ENCODE results near the gene EXOSC2. TPM values are rescaled to one million over a fixed set of nuclear protein-coding genes. Genes with fewer than 3 reads are reported as not detected.

The EXOSC2 gene
- total RNA-seq, 4 donors from 2014 or later: 9.3 to 21.7 (median 12.0) TPM

DNA sequence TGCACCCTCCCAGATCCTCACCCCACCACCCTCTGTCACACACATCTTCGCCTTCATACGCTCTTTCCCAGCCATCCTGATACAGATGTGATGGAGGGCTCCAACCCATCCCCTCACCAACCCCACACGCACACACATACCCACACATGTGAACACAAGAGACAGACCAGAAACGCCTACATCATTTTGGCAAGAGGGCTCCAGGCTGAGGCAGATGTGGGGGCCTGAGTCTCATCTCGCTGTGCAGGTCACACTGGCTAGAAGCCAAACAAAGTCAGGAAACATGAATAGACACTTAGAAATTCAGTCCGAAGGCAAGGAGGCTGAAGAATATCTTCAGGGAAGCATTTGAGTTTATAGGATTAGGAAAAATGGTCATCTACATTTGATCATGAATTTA, 22.9 kb upstream of the EXOSC2 start:
- no peak for DNase-seq
- Histone ChIP-seq H3K4me3 (no peak overlapping the region), H3K27ac (no peak overlapping the region), H3K36me3 (no peaks in the 10 kb centered on the region), H3K4me1 (peaks cover 0 to 2% of the 10 kb centered on the region in 2 donors), H3K9me3 (no peaks in the 10 kb centered on the region), H3K27me3 (peaks cover 6 to 23% (median 17%) of the 10 kb centered on the region in 3 donors)
- TF ChIP-seq, protein P1, sequence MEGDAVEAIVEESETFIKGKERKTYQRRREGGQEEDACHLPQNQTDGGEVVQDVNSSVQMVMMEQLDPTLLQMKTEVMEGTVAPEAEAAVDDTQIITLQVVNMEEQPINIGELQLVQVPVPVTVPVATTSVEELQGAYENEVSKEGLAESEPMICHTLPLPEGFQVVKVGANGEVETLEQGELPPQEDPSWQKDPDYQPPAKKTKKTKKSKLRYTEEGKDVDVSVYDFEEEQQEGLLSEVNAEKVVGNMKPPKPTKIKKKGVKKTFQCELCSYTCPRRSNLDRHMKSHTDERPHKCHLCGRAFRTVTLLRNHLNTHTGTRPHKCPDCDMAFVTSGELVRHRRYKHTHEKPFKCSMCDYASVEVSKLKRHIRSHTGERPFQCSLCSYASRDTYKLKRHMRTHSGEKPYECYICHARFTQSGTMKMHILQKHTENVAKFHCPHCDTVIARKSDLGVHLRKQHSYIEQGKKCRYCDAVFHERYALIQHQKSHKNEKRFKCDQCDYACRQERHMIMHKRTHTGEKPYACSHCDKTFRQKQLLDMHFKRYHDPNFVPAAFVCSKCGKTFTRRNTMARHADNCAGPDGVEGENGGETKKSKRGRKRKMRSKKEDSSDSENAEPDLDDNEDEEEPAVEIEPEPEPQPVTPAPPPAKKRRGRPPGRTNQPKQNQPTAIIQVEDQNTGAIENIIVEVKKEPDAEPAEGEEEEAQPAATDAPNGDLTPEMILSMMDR (IDR thresholded peaks at IDR 0.05 in 4 of 5, conservative IDR thresholded peaks at IDR 0.05 in 1 of 5): no peak
- TF ChIP-seq POLR2A (IDR thresholded peaks at IDR 0.05): no peak
- in situ Hi-C loops (cut with MboI; ENCODE audit: low sequenced_read_pairs in 4 of 4) (no loop called here), intact Hi-C loops (cut with DNase I; ENCODE audit: low total_unique reads) (no loop called here)
- ATAC-seq: no peak

DNA sequence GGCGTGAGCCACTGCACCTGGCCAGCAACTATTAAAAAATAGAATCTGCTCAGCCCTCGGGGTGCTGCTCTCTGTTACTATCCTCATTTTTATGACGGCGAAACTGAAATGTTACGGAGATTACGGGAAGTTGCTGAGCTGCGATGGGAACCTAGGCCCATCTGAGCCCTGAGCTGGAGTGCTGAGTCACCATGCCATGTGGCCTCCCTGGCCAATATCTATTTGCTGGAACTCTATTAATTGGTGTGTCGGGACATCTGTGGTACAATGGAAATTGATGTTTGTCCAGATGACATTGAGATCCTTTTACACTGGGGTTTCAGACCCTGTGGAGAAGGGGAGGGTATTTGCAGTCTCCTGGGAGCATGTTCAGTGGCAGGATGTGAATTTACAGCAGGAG, 21.1 kb upstream of the EXOSC2 start:
- ATAC-seq (no peak), DNase-seq (no peak)
- Histone ChIP-seq H3K9me3 (no peaks in the 10 kb centered on the region), H3K36me3 (no peaks in the 10 kb centered on the region), H3K4me3 (no peak overlapping the region), H3K4me1 (no peaks in the 10 kb centered on the region), H3K27me3 (peaks cover 0 to 5% (median 0%) of the 10 kb centered on the region in 3 donors), H3K27ac (no peak overlapping the region)
- intact Hi-C loops (cut with DNase I; ENCODE audit: low total_unique reads) (no loop called here), in situ Hi-C loops (cut with MboI; ENCODE audit: low sequenced_read_pairs in 4 of 4) (no loop called here)
- TF ChIP-seq, protein P1 (IDR thresholded peaks at IDR 0.05 in 4 of 5, conservative IDR thresholded peaks at IDR 0.05 in 1 of 5): no peak
- no peak for TF ChIP-seq POLR2A (IDR thresholded peaks at IDR 0.05)

DNA sequence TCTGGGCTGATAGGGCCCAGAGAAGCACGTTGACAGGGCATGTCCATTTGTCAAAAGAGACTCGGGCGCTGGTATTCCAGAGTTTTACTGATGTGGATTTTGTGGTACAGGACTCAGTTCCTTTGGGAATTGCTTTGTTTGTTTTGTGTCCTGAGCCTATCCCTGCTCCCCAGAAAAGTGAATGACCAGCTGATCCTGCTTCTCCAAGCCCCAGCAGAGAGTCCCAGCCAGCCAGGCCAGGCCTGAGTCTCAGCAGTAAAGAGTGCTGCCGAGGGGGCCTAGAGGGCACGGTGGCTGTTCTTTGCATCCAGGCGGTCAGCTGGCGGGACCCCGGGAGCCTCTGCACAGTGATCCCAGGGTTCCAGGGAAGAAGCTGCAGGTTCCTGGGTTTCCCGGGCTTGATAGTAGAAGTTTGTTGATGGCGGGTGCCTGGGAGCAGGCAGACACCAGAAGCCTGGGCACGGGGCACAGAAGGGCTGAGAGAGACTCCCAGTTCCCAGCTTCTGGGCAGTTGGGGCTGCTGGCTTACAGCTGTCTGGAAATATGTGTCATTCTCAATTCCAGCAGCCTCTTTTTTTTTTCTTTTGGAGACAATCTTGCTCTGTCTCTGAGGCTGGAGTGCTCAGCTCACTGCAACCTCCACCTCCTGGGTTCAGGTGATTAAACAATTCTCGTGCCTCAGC, 20.5 kb upstream of the EXOSC2 start:
- in situ Hi-C loops (cut with MboI; ENCODE audit: low sequenced_read_pairs in 4 of 4) (no loop called here), intact Hi-C loops (cut with DNase I; ENCODE audit: low total_unique reads) (no loop called here)
- Histone ChIP-seq H3K9me3 (no peaks in the 10 kb centered on the region), H3K4me1 (no peaks in the 10 kb centered on the region), H3K27me3 (no peaks in the 10 kb centered on the region), H3K36me3 (no peaks in the 10 kb centered on the region), H3K4me3 (no peak overlapping the region), H3K27ac (no peak overlapping the region)
- no peak for DNase-seq
- TF ChIP-seq, protein P1 (IDR thresholded peaks at IDR 0.05 in 4 of 5, conservative IDR thresholded peaks at IDR 0.05 in 1 of 5): no peak
- TF ChIP-seq POLR2A (IDR thresholded peaks at IDR 0.05): no peak
- ATAC-seq: no peak

DNA sequence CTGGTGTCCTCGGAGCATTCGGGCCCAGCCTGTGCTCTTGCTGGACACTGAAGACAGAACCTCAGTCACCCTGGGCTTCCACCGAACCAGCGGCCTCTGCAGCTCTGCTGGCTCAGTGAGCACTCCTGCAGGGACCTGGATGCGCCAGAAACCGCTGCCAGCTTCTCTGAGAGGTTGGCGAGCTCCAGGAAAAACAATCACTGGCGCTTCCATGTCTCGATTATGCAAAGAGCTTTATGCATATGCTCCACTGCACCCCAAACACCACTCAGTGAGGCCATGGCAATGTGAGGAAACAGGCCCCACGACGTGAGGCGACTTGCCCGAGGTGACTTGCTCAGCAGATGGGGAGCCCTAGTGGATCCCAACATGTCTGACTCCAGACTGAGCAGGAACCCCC, 18.2 kb upstream of the EXOSC2 start:
- in situ Hi-C loops (cut with MboI; ENCODE audit: low sequenced_read_pairs in 4 of 4) (loop anchor here in 1 of 4 donors (5.0 kb wide), 1 partner anchor 218 kb away; no protein-coding TSS in a partner anchor), intact Hi-C loops (cut with DNase I; ENCODE audit: low total_unique reads) (no loop called here)
- Histone ChIP-seq H3K4me3 (no peak overlapping the region), H3K27ac (no peak overlapping the region), H3K9me3 (no peaks in the 10 kb centered on the region), H3K27me3 (no peaks in the 10 kb centered on the region), H3K36me3 (no peaks in the 10 kb centered on the region), H3K4me1 (no peaks in the 10 kb centered on the region)
- no peak for DNase-seq
- TF ChIP-seq, protein P1 (IDR thresholded peaks at IDR 0.05 in 4 of 5, conservative IDR thresholded peaks at IDR 0.05 in 1 of 5): no peak
- no peak for TF ChIP-seq POLR2A (IDR thresholded peaks at IDR 0.05)
- ATAC-seq: no peak

Data from gastrocnemius medialis (tissue), 4 donors.